IPS-11a (cell line): Measurements from ENCODE around the gene FAM13B.
"Not testable (repeated sequence)": the region's sequence is repeated elsewhere in the genome, so short reads cannot be mapped to it uniquely, and the experiment has no call there.

Source experiments
- H3K4me3 ChIP-seq: one replicate; pipeline ENCODE4 v1.5.1; 2013; ENCODE audit warnings: low read depth, low read length, control low read depth

FAM13B gene

GRCh38 chr5:137989419-137989818 lies 43.5 kb downstream of the FAM13B start:
- H3K4me3 ChIP-seq = no peak overlapping the region

GRCh38 chr5:137975208-137975607 lies 57.7 kb downstream of the FAM13B start:
- H3K4me3 ChIP-seq = no peak overlapping the region

DNA sequence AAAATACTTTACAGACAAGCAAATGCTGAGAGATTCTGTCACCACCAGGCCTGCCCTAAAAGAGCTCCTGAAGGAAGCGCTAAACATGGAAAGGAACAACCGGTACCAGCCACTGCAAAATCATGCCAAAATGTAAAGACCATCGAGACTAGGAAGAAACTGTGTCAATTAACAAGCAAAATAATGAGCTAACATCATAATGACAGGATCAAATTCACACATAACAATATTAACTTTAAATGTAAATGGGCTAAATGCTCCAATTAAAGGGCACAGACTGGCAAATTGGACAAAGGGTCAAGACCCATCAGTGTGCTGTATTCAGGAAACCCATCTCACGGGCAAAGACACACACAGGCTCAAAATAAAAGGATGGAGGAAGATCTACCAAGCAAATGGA lies 62.5 kb downstream of the FAM13B start:
- H3K4me3 ChIP-seq = not testable (repeated sequence)

DNA sequence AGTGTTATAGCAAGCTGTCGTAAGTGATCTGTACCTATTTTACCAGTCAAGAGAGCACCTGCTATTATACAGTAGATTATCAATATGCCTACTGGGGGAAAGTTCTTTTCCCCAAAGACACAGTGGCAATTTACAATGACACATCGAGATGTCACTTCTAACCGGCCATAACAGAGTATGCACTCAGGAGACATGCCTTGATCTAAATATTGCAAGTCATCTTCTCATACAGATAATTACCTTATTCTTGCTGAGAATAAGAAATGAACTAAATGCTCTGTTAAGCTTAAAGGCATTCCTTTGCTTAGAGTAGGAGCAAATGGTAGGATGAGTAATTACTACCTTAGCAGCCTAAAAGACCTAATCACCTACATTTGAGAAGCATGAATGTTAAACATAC lies 72.1 kb downstream of the FAM13B start:
- no peak overlapping the region for H3K4me3 ChIP-seq

DNA sequence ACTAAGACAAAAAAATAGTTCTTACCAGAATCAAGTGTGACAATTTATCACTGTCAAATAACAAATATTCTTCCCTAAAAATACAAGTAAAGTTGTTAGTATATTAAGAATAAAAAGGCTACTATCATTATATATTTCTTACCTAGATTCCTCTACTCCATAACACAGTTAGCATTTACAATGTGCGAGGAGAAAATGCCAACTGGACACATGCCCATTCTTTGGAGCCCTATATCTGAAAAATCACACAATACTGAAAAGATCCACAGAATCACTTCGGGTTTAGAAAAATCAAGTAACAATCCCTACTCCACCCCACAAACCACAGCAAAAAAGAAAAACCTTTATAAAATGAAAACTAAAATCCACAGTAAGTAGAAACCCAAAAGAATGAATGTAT lies 72.7 kb downstream of the FAM13B start:
- no peak overlapping the region for H3K4me3 ChIP-seq

- no peak overlapping the region for H3K4me3 ChIP-seq
These were observed 73.4 kb downstream of the FAM13B start for GRCh38 chr5:137959488-137959887.

DNA sequence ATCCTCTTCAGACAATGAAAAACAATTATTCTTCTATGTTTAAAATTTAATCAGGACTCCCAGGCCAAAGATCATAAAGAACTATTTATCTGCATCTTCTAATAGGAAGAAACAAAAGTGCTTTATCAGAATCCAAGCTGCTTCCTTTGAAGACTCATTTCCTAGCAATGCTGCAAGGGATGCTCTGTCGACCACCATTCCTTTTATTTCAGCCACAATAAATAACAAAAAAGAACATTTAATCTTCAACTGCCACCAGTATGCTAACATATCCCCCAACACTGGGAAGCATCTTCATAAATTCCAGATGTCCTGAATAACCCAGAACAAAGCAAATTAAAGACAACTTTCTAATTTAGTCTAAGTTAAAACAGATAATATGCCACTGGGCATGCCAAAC lies 74.9 kb downstream of the FAM13B start:
- no peak overlapping the region for H3K4me3 ChIP-seq

DNA sequence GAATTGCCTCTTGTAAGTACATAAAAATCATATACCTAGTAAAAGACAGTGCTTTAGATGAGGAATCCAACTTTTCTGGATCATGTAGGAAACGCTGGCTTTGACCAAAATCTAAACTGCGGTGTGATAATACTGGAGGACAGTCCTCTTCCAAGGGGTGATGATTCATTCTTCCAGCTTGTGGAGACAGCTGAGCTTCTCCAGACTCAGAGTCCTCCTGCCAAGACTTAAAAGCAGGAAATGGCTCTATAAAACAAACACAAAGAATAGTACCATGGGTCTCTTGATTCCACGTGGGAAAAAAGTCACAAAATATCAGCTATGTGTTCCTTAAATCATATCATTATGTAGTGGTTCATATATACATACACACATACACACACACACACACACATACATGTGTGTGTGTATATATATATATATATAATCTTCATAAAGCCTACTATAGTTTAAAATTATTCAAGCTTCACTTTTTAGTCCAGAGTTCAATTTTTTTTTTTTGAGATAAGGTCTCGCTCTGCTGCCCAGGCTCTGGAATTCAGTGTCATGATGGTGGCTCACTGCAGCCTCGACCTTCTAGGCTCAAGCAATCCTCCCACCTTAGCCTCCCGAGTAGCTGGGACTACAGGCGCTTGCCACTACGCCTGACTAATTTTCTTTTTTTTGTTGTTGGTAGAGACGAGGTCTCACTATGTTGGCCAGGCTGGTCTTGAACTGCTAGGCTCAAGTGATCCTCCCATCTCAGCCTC lies 78.6 kb downstream of the FAM13B start:
- no peak overlapping the region for H3K4me3 ChIP-seq

DNA sequence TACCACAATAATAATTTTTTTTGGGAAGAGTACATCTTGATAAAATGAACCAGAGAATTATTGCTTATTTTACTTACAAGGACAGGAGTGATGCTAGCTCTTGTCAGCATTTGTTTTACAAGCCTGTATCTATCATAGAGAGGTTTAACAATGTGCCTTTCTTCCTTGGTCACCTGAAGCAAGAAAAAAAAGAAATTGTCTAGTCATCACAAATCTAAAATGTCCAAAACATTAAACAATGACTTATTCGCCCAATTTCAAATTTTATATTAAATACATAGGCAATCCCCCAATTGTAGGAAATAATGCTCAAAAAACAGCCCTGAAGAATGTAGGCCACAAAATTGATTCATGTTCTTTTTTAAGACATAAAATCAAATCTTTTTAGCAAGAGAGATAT lies 87.1 kb downstream of the FAM13B start:
- H3K4me3 ChIP-seq = no peak overlapping the region

DNA sequence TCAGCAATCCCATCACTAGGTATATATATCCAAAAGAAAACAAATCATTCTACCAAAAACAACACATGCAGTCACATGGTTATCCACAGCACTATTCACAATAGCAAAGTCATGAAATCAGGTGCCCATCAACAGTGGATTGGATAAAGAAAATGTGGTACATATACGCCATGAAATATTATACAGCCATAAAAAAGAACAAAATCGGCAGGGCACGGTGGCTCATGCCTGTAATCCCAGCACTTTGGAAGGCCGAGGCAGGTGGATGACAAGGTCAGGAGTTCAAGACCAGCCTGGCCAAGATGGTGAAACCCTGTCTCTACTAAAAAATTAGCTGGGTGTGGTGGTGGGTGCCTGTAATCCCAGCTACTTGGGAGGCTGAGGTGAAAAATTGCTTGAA lies 88.6 kb downstream of the FAM13B start:
- H3K4me3 ChIP-seq = not testable (repeated sequence)

GRCh38 chr5:137939331-137939730 lies 93.5 kb downstream of the FAM13B start:
- no peak overlapping the region for H3K4me3 ChIP-seq

DNA sequence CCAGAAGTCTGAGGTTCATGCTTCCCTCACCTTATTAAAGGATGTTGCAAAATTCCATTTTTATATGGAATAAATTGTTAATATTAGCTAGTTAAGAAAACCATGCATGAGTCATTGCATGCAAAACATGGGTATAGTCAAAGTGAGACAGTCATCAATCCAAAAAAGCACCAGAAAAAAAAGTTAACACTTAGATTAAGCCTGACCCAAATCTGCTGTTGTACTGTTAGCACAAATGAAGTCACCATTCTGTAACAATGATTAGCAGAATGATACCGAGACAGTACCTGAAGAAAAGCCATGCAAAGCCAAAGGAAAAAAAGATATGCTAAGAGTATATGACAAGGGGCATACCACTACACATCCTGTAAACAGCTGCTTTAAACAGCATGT lies 94.1 kb downstream of the FAM13B start:
- no peak overlapping the region for H3K4me3 ChIP-seq

- H3K4me3 ChIP-seq = no peak overlapping the region
These were observed 94.7 kb downstream of the FAM13B start for GRCh38 chr5:137937994-137938750.

DNA sequence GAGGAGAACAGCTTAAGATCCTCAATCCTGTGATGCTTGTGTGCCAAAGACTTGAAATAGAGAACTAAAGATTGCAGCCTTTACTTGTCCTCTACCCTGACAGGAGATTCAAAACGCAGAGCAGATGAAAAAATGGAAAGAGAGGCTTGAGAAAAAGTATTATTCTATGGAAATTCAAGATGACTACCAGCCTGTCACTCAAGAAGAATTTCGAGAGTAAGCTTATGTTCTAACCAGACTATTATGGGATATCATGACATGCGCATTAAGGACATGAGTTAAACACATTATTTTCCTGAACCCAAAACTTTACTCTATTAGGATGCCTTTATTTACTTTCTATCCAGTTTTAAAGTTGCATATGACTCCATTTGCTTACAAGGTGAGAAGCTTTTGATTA lies 97.2 kb downstream of the FAM13B start:
- no peak overlapping the region for H3K4me3 ChIP-seq

- no peak overlapping the region for H3K4me3 ChIP-seq
These were observed 97.7 kb downstream of the FAM13B start for GRCh38 chr5:137935190-137935589.

DNA sequence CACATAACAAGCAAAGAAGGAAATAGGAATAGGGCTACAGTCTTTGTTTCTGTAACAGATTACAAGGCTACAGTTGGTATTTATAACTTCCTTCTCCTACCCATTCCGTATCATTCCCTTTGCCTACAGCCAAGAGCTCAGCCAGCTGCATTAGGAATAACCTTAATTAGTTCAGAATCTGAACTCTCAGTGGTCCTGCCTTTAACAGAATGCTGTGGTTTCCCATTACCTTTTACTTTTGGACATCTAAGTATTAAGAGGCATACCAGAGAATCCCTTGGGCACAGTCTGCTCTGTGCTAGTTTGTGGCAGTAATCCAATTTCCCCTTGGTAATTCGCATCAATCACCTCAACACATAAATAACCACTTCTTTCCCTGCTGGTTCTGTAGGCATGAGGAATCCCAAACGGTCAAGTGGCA lies 99.4 kb downstream of the FAM13B start:
- H3K4me3 ChIP-seq = no peak overlapping the region

- no peak overlapping the region for H3K4me3 ChIP-seq
These were observed 100.1 kb downstream of the FAM13B start for GRCh38 chr5:137932800-137933199.

DNA sequence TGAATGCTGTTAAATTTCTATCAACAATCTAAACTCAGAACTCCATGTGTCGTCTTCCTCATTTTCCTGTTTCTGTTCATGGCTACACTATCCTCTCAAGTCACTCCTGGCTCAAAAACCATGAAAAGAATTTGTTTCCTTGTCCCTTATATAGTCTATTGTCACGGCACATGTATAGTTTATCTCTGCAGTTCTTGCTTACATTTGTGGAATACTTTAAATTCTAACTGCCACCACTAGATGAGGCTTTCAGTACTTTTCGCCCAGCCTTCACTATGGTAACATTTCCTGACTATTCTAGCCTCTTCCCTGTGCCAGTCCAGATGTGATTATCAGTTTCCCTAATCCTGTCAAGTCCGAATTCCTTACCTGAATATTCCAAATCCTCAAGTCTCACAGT lies 109.0 kb downstream of the FAM13B start:
- H3K4me3 ChIP-seq = no peak overlapping the region

- no peak overlapping the region for H3K4me3 ChIP-seq
These were observed 110.9 kb downstream of the FAM13B start for GRCh38 chr5:137921931-137922330.

- H3K4me3 ChIP-seq = no peak overlapping the region
These were observed 116.0 kb downstream of the FAM13B start for GRCh38 chr5:137916923-137917322.

- H3K4me3 ChIP-seq = no peak overlapping the region
These were observed 118.1 kb downstream of the FAM13B start for GRCh38 chr5:137914758-137915157.

DNA sequence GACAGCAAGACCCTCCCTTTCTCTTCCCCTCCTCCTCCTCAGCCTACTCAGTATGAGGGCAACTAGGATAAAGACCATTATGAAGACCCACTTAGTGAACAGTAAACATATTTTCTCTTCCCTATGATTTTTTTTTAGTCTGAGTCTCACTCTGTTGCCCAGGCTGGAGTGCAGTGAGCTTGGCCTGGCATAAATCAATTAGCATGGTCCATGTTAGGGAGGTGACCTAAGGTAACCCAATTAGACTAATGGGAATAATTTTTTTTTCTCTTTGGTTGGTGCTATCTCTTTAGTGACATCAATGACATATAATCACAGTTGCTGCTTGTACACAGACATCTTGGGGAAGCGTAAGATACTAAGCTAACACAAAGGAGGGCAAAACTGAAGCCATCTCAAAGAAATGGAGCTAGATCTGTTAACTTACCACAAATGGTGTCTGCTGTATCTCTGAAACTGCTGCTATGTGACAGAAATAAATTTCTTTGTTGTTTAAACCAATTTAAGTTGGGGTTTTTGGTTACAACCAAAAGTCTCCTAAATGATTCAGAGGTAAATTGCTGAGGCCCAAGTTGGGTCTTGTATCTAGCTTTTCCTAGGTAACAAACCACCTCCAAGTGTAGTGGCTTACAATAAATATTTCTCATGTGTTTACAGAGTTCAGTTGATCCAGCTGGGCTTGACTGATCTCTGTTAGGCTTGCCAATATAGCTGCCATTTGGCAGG lies 130.3 kb downstream of the FAM13B start:
- no peak overlapping the region for H3K4me3 ChIP-seq
